Testis (tissue), 5 donors: ENCODE measurements around the gene CDKN2B. TPM values are rescaled to one million over a fixed set of nuclear protein-coding genes. Genes with fewer than 3 reads are reported as not detected.
"Not testable (repeated sequence)": the region's sequence is repeated elsewhere in the genome, so short reads cannot be mapped to it uniquely, and the experiment has no call there.

Experiments
- DNase-seq: peaks from one replicate; pipeline ENCODE4 v3.0.0-alpha.2; 2019
- H3K27ac ChIP-seq, 2 donors: fragments of 200-600 bp; sonication (generic); one replicate each; pipeline ENCODE4 v1.5.1; 2019
- H3K27me3 ChIP-seq: fragments of 200-600 bp; sonication (generic); one replicate; pipeline ENCODE4 v1.5.1; 2019
- H3K36me3 ChIP-seq: fragments of 200-600 bp; sonication (generic); one replicate; pipeline ENCODE4 v1.5.1; 2017; ENCODE audit warnings: low read depth; ENCODE audit errors: missing control alignments
- H3K4me1 ChIP-seq: fragments of 200-600 bp; sonication (generic); one replicate; pipeline ENCODE4 v1.5.1; 2019
- H3K4me3 ChIP-seq, 2 donors: fragments of 200-600 bp; sonication (generic); one replicate each; pipeline ENCODE4 v1.5.1; 2017 to 2019
- H3K9me3 ChIP-seq: fragments of 200-600 bp; sonication (generic); one replicate; pipeline ENCODE4 v1.5.1; 2017
- CTCF ChIP-seq, 3 experiments: fragments of 450-650 bp in 2 of 3; fragments of 200-600 bp in 1 of 3; sonication (generic) in 1 of 3; IDR thresholded peaks; one replicate each; pipeline ENCODE4 v1.5.1; 2016 to 2019; ENCODE audit warnings: antibody characterized with exemption in 3 of 3, mild to moderate bottlenecking in 2 of 3, moderate library complexity in 1 of 3
- POLR2A ChIP-seq: fragments of 450-650 bp; IDR thresholded peaks from one replicate; pipeline ENCODE4 v1.6.1; 2017; ENCODE audit warnings: antibody characterized with exemption, mild to moderate bottlenecking, moderate library complexity
- WGBS, 2 donors: methylation state at CpG; one replicate each; pipeline ENCODE4 v1.1.5; 2018; 5-methylcytosine and 5-hydroxymethylcytosine counted together
- intact Hi-C: fragments of 100-400 bp; cut with DNase I; formaldehyde crosslinking; loops from one replicate; pipeline ENCODE4 v1.15.1; 2023; ENCODE audit warnings: low total_unique reads
- long read RNA-seq, 2 donors: transcript quantifications; one replicate each; lab custom pipeline, GENCODE V29; 2026
- polyA plus RNA-seq: library from polyadenylated mRNA; stranded (reverse); fragments of 350-450 nt; fragmentation: Illumina TruSeq; extraction: RNeasy Lipid Tissue Mini Kit (QIAGEN cat#74804); gene quantifications from one replicate; pipeline ENCODE4 v1.2.3, GENCODE V29; 2014; ENCODE audit warnings: low read depth, low replicate concordance; ENCODE audit not compliant: insufficient read depth
- total RNA-seq, 2 donors: library from RNA; depleted of rRNA; stranded (reverse); fragments of >200 nt; gene quantifications; one replicate each; pipeline ENCODE4 v1.2.3, GENCODE V29; 2016

The CDKN2B gene
- total RNA-seq (10 to 100 TPM; 17.3 to 28.7 TPM), polyA plus RNA-seq (11.8 TPM)
- long read RNA-seq, donor 1, partial matches to known transcripts = 0 of 1 reads
- long read RNA-seq, donor 1, other reads (novel, unspliced or antisense) = 0 of 1 reads
- long read RNA-seq, donor 2 = 0 reads

GRCh38 chr9:22008717-22009505 is at the start of gene CDKN2B:
Gene CDKN2B, minus strand, starts transcription at chr9:22009305. Its CDS starts 352 bp downstream, at chr9:22008953.
- Histone ChIP-seq H3K27me3 (no peaks in the 10 kb centered on the region), H3K36me3 (no peaks in the 10 kb centered on the region), H3K9me3 (no peaks in the 10 kb centered on the region), H3K4me1 (no peaks in the 10 kb centered on the region), H3K27ac (peak within 1 kb of the TSS; percentile 53 to 93), H3K4me3 (peak within 1 kb of the TSS; percentile 65 to 75)
- WGBS, 2 donors = 0 to 1% methylated on average over 22 to 81 of the region's 86 CpGs
- TF ChIP-seq POLR2A (no peak), CTCF (IDR thresholded peaks at IDR 0.05) (peak; percentile 58 to 84 (median 73))
- DNase-seq = peak; percentile 95
- intact Hi-C loops = no loop called here

- DNase-seq, H3K4me3 ChIP-seq, H3K4me1 ChIP-seq, H3K27me3 ChIP-seq, H3K36me3 ChIP-seq, H3K9me3 ChIP-seq, H3K27ac ChIP-seq, intact Hi-C loops: not testable (repeated sequence)
- WGBS, 2 donors = 96% methylated on average over 6 of the region's 6 CpGs
Measured at GRCh38 chr9:22057972-22058371, 48.9 kb upstream of the CDKN2B start.

- H3K4me3 ChIP-seq = no peak overlapping the region
- no peaks in the 10 kb centered on the region for H3K9me3 ChIP-seq
- TF ChIP-seq CTCF (IDR thresholded peaks at IDR 0.05) = no peak
- no peak for TF ChIP-seq POLR2A
- DNase-seq = no peak
- H3K36me3 ChIP-seq = no peaks in the 10 kb centered on the region
- H3K27me3 ChIP-seq = no peaks in the 10 kb centered on the region
- H3K27ac ChIP-seq = no peak overlapping the region
- intact Hi-C loops = no loop called here
- WGBS, 2 donors = 63 to 82% methylated on average over 3 of the region's 3 CpGs
- no peaks in the 10 kb centered on the region for H3K4me1 ChIP-seq
Measured at GRCh38 chr9:22056402-22056801, 47.3 kb upstream of the CDKN2B start.

GRCh38 chr9:22055090-22055489 is 46.0 kb upstream of the CDKN2B start:
- Histone ChIP-seq H3K4me1 (no peaks in the 10 kb centered on the region), H3K27ac (no peak overlapping the region), H3K4me3 (no peak overlapping the region), H3K27me3 (no peaks in the 10 kb centered on the region), H3K9me3 (no peaks in the 10 kb centered on the region), H3K36me3 (no peaks in the 10 kb centered on the region)
- TF ChIP-seq POLR2A (no peak), CTCF (IDR thresholded peaks at IDR 0.05) (no peak)
- DNase-seq = no peak
- intact Hi-C loops = no loop called here

GRCh38 chr9:22054529-22054928 is 45.4 kb upstream of the CDKN2B start:
- Histone ChIP-seq H3K9me3 (no peaks in the 10 kb centered on the region), H3K27ac (no peak overlapping the region), H3K4me1 (no peaks in the 10 kb centered on the region), H3K4me3 (no peak overlapping the region), H3K27me3 (no peaks in the 10 kb centered on the region), H3K36me3 (no peaks in the 10 kb centered on the region)
- DNase-seq = no peak
- no peak for TF ChIP-seq CTCF (IDR thresholded peaks at IDR 0.05)
- no peak for TF ChIP-seq POLR2A
- WGBS, 2 donors = 90 to 99% methylated on average over 2 of the region's 2 CpGs
- intact Hi-C loops = no loop called here
